OCI-LY1 (cell line): Measurements from ENCODE around the gene MCHR2.

Experiments used
- H2AFZ ChIP-seq: fragments of 200-600 bp; sonication (generic), shearing (Covaris generic); 2 replicates; pipeline ENCODE4 v1.6.0; 2014; ENCODE audit warnings: antibody characterized with exemption, mild to moderate bottlenecking, low read length
- H3F3A ChIP-seq: fragments of 200-600 bp; sonication (generic), shearing (Covaris generic); 2 replicates; pipeline ENCODE4 v1.6.0; 2014; ENCODE audit warnings: mild to moderate bottlenecking, antibody characterized with exemption, low read length, moderate library complexity; ENCODE audit not compliant: insufficient read depth
- H3K27ac ChIP-seq: fragments of 200-600 bp; sonication (generic); 2 replicates; pipeline ENCODE4 v1.5.1; 2014; ENCODE audit warnings: low read length, mixed run types, mild to moderate bottlenecking, low read depth; ENCODE audit not compliant: poor library complexity, severe bottlenecking
- H3K27me3 ChIP-seq: fragments of 200-600 bp; sonication (generic); 2 replicates; pipeline ENCODE4 v1.6.0; 2014; ENCODE audit warnings: antibody characterized with exemption, mild to moderate bottlenecking, low read length, moderate library complexity; ENCODE audit not compliant: insufficient read depth
- H3K36me3 ChIP-seq: fragments of 200-600 bp; sonication (generic); 2 replicates; pipeline ENCODE4 v1.6.1; 2014; ENCODE audit warnings: mild to moderate bottlenecking, antibody characterized with exemption, low read length, moderate library complexity, mixed read lengths; ENCODE audit not compliant: insufficient read depth
- H3K4me1 ChIP-seq: fragments of 200-600 bp; sonication (generic); 2 replicates; pipeline ENCODE4 v1.5.1; 2014; ENCODE audit warnings: mild to moderate bottlenecking, low read length, moderate library complexity; ENCODE audit not compliant: insufficient read depth, severe bottlenecking
- H3K4me2 ChIP-seq: fragments of 200-600 bp; sonication (generic), shearing (Covaris generic); 2 replicates; pipeline ENCODE4 v1.6.1; 2014; ENCODE audit warnings: low read length
- H3K4me3 ChIP-seq: fragments of 200-600 bp; sonication (generic); 2 replicates; pipeline ENCODE4 v1.5.1; 2014; ENCODE audit warnings: low read length, low read depth, mild to moderate bottlenecking, mixed read lengths; ENCODE audit not compliant: poor library complexity, severe bottlenecking
- H3K79me2 ChIP-seq: fragments of 200-600 bp; shearing (Covaris generic); 2 replicates; pipeline ENCODE4 v1.6.1; 2016; ENCODE audit warnings: mixed run types, low read length, mixed read lengths; ENCODE audit not compliant: insufficient read depth
- H3K9ac ChIP-seq: fragments of 200-600 bp; sonication (generic), shearing (Covaris generic); 2 replicates; pipeline ENCODE4 v1.6.1; 2014; ENCODE audit warnings: mild to moderate bottlenecking, low read length, mixed read lengths
- H3K9me2 ChIP-seq: fragments of 200-600 bp; sonication (generic), shearing (Covaris generic); 2 replicates; pipeline ENCODE4 v1.6.1; 2014; ENCODE audit warnings: low read depth, mild to moderate bottlenecking, low read length, mixed read lengths
- H3K9me3 ChIP-seq: fragments of 200-600 bp; shearing (Covaris generic); 2 replicates; pipeline ENCODE4 v1.6.1; 2014; ENCODE audit warnings: low read length, mixed read lengths
- H4K20me1 ChIP-seq: fragments of 200-600 bp; sonication (generic), shearing (Covaris generic); 2 replicates; pipeline ENCODE4 v1.6.0; 2016; ENCODE audit warnings: mild to moderate bottlenecking, low read length; ENCODE audit not compliant: insufficient read depth
- CTCF ChIP-seq: fragments of 200-600 bp; sonication (generic), shearing (Covaris generic); IDR thresholded peaks from 2 replicates; pipeline ENCODE4 v1.5.1; 2017; ENCODE audit warnings: mild to moderate bottlenecking, antibody characterized with exemption, low read length, moderate library complexity, mixed read lengths
- EZH2 ChIP-seq: fragments of 200-600 bp; sonication (generic), shearing (Covaris generic); IDR thresholded peaks from 2 replicates; pipeline ENCODE4 v1.8.0; 2017; ENCODE audit warnings: borderline replicate concordance, mixed run types, mild to moderate bottlenecking, antibody characterized with exemption, low read length, moderate library complexity, mixed read lengths

Gene MCHR2

GRCh38 chr6:100023798-100024197 lies 29.8 kb upstream of the MCHR2 start:
- Histone ChIP-seq H3K9me2 (no peaks in the 10 kb centered on the region), H3K4me3 (no peak overlapping the region), H4K20me1 (no peaks in the 10 kb centered on the region), H3K27me3 (no peaks in the 10 kb centered on the region), H3K9me3 (no peaks in the 10 kb centered on the region), H3K4me1 (no peaks in the 10 kb centered on the region), H3K79me2 (no peaks in the 10 kb centered on the region), H3K9ac (no peak overlapping the region), H3K4me2 (no peak overlapping the region), H3K36me3 (no peaks in the 10 kb centered on the region), H3K27ac (no peak overlapping the region), H3F3A (no peaks in the 10 kb centered on the region), H2AFZ (no peak overlapping the region)
- no peak for TF ChIP-seq EZH2
- no peak for TF ChIP-seq CTCF

- Histone ChIP-seq H3K4me2 (no peak overlapping the region), H3K9ac (no peak overlapping the region), H2AFZ (no peak overlapping the region), H3K9me2 (no peaks in the 10 kb centered on the region), H3K9me3 (no peaks in the 10 kb centered on the region), H4K20me1 (no peaks in the 10 kb centered on the region), H3K4me3 (no peak overlapping the region), H3K27me3 (no peaks in the 10 kb centered on the region), H3K79me2 (no peaks in the 10 kb centered on the region), H3K36me3 (no peaks in the 10 kb centered on the region), H3K27ac (no peak overlapping the region), H3K4me1 (no peaks in the 10 kb centered on the region), H3F3A (no peaks in the 10 kb centered on the region)
- TF ChIP-seq CTCF, result no peak
- TF ChIP-seq EZH2, result no peak
Measured at GRCh38 chr6:100022847-100023246, 28.8 kb upstream of the MCHR2 start.

GRCh38 chr6:100008857-100009256 lies 14.8 kb upstream of the MCHR2 start:
- H3K4me1 ChIP-seq, result no peaks in the 10 kb centered on the region
- no peaks in the 10 kb centered on the region; the same call in 1 of the 2 replicates for H3K27me3 ChIP-seq
- H2AFZ ChIP-seq, result no peak overlapping the region
- H3K9me3 ChIP-seq, result no peaks in the 10 kb centered on the region
- H3K36me3 ChIP-seq, result no peaks in the 10 kb centered on the region
- TF ChIP-seq CTCF, result no peak
- TF ChIP-seq EZH2, result no peak
- H3K9ac ChIP-seq, result no peak overlapping the region
- H3K79me2 ChIP-seq, result no peaks in the 10 kb centered on the region
- no peaks in the 10 kb centered on the region for H4K20me1 ChIP-seq
- H3K4me2 ChIP-seq, result no peak overlapping the region
- no peak overlapping the region for H3K4me3 ChIP-seq
- H3K27ac ChIP-seq, result no peak overlapping the region
- H3F3A ChIP-seq, result no peaks in the 10 kb centered on the region
- no peaks in the 10 kb centered on the region for H3K9me2 ChIP-seq
